Vagina (tissue), 2 donors: Measurements from ENCODE around the gene PRR5L. TPM values are rescaled to one million over a fixed set of nuclear protein-coding genes. Genes with fewer than 3 reads are reported as not detected.

Experiments
- DNase-seq, 2 donors: peaks; one replicate each; pipeline ENCODE4 v3.0.0-alpha.2; 2017; ENCODE audit errors: extremely low spot score in 2 of 2
- H3K27ac ChIP-seq: fragments of 200-600 bp; sonication (generic); one replicate; pipeline ENCODE4 v1.5.1; 2019
- H3K27me3 ChIP-seq: fragments of 200-600 bp; sonication (generic); one replicate; pipeline ENCODE4 v1.5.1; 2019
- H3K36me3 ChIP-seq, 2 donors: fragments of 200-600 bp; sonication (generic); one replicate each; pipeline ENCODE4 v1.5.1; 2017 to 2019
- H3K4me1 ChIP-seq: fragments of 200-600 bp; sonication (generic); one replicate; pipeline ENCODE4 v1.5.1; 2019
- H3K4me3 ChIP-seq, 2 donors: fragments of 200-600 bp; sonication (generic); 1 replicate in 1 of 2; 2 replicates in 1 of 2; pipeline ENCODE4 v1.5.1; 2016 to 2019
- H3K9me3 ChIP-seq: fragments of 200-600 bp; sonication (generic); one replicate; pipeline ENCODE4 v1.5.1; 2019
- POLR2A ChIP-seq, 2 donors: fragments of 450-650 bp; IDR thresholded peaks; one replicate each; pipeline ENCODE4 v1.6.1; 2017; ENCODE audit warnings: antibody characterized with exemption in 2 of 2, mild to moderate bottlenecking in 2 of 2, moderate library complexity in 2 of 2
- POLR2AphosphoS5 ChIP-seq, 2 donors: sonication (generic); formaldehyde crosslinking; IDR thresholded peaks; one replicate each; pipeline ENCODE4 v1.9.0; 2017; ENCODE audit warnings: antibody characterized with exemption in 2 of 2, mild to moderate bottlenecking in 2 of 2, low read depth in 1 of 2; ENCODE audit not compliant: insufficient read depth in 1 of 2
- intact Hi-C: fragments of 100-400 bp; cut with DNase I; formaldehyde crosslinking; loops from one replicate; pipeline ENCODE4 v1.15.1; 2023
- total RNA-seq: library from RNA; depleted of rRNA; stranded (reverse); fragments of >200 nt; gene quantifications from one replicate; pipeline ENCODE4 v1.2.3, GENCODE V29; 2016
- TF ChIP-seq, protein P1 (sequence below), 3 experiments: fragments of 450-650 bp in 2 of 3; fragments of 200-600 bp in 1 of 3; sonication (generic) in 1 of 3; IDR thresholded peaks; one replicate each; pipeline ENCODE4 v1.5.1; 2017 to 2019; ENCODE audit warnings: antibody characterized with exemption in 3 of 3, mild to moderate bottlenecking in 2 of 3, moderate library complexity in 2 of 3

The PRR5L gene
- total RNA-seq, 1 donor from 2014 or later: 27.5 TPM

DNA sequence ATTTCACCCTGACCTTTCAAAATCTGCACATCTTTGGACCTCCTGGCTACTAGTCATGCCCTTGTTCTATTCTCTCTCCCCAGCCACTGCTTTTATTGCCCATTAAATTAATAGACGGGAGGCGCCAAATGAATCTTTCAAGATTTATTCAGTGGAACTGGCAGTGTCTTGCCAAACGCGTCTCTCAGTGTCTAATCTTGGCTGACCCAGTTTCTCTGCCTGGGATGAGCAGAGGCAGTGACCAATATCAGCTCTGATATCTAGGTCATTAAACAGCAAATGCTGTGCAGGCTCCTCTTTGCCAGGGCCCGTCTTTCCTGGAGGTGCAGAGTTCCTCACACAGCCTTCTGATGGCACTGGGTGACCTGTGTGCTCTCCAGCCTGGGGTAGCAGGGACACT is 140.0 kb downstream of the PRR5L start:
- TF ChIP-seq POLR2AphosphoS5 (IDR thresholded peaks at IDR 0.05; ENCODE audit: insufficient read depth in 1 of 2, low read depth in 1 of 2) (no peak), POLR2A (IDR thresholded peaks at IDR 0.05) (no peak)
- TF ChIP-seq, protein P1, sequence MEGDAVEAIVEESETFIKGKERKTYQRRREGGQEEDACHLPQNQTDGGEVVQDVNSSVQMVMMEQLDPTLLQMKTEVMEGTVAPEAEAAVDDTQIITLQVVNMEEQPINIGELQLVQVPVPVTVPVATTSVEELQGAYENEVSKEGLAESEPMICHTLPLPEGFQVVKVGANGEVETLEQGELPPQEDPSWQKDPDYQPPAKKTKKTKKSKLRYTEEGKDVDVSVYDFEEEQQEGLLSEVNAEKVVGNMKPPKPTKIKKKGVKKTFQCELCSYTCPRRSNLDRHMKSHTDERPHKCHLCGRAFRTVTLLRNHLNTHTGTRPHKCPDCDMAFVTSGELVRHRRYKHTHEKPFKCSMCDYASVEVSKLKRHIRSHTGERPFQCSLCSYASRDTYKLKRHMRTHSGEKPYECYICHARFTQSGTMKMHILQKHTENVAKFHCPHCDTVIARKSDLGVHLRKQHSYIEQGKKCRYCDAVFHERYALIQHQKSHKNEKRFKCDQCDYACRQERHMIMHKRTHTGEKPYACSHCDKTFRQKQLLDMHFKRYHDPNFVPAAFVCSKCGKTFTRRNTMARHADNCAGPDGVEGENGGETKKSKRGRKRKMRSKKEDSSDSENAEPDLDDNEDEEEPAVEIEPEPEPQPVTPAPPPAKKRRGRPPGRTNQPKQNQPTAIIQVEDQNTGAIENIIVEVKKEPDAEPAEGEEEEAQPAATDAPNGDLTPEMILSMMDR (IDR thresholded peaks at IDR 0.05): no peak
- no peaks in the 10 kb centered on the region for H3K9me3 ChIP-seq
- H3K36me3 ChIP-seq: peaks cover 0 to 11% of the 10 kb centered on the region in 2 donors
- no peak for DNase-seq
- intact Hi-C loops: no loop called here
- peaks cover 12% of the 10 kb centered on the region for H3K4me1 ChIP-seq
- H3K27me3 ChIP-seq: no peaks in the 10 kb centered on the region
- no peak overlapping the region for H3K4me3 ChIP-seq
- no peak overlapping the region for H3K27ac ChIP-seq

DNA sequence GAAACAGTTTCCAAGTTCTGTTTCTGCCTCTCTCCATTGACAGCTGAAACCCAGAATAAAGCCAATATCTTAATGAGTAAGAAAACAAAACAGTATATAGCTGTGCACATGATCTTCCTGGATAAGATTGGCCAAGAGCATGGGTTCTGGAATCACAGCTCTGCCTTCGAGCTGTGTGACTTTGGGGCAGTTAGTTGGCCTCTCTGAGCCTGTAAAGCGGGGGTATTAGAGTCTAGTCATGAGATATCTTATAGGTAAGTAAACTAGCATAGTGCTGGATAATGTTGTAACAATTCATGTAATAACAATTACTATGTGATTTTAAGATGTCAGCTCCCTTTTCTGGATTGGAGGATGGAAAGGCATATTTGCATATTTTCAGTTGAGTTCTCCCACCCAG is 140.5 kb downstream of the PRR5L start:
- no peak for TF ChIP-seq POLR2AphosphoS5 (IDR thresholded peaks at IDR 0.05; ENCODE audit: insufficient read depth in 1 of 2, low read depth in 1 of 2)
- TF ChIP-seq, protein P1 (IDR thresholded peaks at IDR 0.05): no peak
- no peak for TF ChIP-seq POLR2A (IDR thresholded peaks at IDR 0.05)
- H3K4me3 ChIP-seq: no peak overlapping the region
- intact Hi-C loops: no loop called here
- no peaks in the 10 kb centered on the region for H3K9me3 ChIP-seq
- H3K4me1 ChIP-seq: peaks cover 12% of the 10 kb centered on the region
- no peak overlapping the region for H3K27ac ChIP-seq
- no peak for DNase-seq
- no peaks in the 10 kb centered on the region for H3K27me3 ChIP-seq
- H3K36me3 ChIP-seq: peaks cover 0 to 11% of the 10 kb centered on the region in 2 donors

DNA sequence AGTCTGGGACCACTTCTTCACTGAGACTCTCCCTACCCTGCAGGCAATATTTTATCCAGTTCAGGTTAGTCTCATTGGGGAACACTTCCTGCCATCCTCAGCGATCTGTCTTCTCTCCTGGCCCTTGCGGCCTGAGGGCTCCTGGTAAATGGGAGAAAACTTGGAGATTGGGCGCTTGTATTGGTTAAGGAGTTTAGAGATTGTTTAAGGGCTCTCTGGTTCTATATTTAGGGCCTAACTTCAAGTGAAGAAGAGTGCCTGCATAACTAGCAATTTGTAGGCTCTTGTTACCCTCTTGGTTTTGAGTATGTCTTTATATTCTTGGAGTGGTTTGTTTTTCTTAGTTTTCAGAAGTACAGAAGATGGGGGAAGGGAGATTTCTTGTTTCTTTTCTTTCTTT is 141.3 kb downstream of the PRR5L start:
- Histone ChIP-seq H3K9me3 (no peaks in the 10 kb centered on the region), H3K4me3 (no peak overlapping the region), H3K27me3 (no peaks in the 10 kb centered on the region), H3K36me3 (peaks cover 0 to 11% of the 10 kb centered on the region in 2 donors), H3K27ac (no peak overlapping the region), H3K4me1 (peaks cover 12% of the 10 kb centered on the region)
- no peak for TF ChIP-seq POLR2AphosphoS5 (IDR thresholded peaks at IDR 0.05; ENCODE audit: insufficient read depth in 1 of 2, low read depth in 1 of 2)
- TF ChIP-seq POLR2A (IDR thresholded peaks at IDR 0.05): no peak
- TF ChIP-seq, protein P1 (IDR thresholded peaks at IDR 0.05): no peak
- intact Hi-C loops: no loop called here
- no peak for DNase-seq

DNA sequence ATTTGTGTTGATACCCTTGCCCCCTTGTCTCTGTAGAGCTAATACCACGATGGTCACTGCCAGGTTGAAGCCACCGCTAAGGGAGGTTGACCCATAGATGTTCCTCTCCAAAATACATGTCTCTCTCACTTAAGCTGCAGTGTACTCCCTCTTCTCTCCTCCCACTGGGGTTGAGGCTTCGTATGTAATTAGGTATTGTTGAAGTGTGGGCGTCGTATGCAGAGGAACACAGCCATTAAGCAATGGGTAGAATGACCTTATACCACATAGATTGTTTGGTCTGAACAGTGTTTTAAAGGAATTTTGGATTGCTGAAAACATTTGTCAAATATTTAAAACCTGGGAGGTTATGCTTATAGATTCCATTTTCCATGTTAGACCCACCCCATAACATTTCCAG is 142.0 kb downstream of the PRR5L start:
- Histone ChIP-seq H3K27me3 (no peaks in the 10 kb centered on the region), H3K4me3 (no peak overlapping the region), H3K9me3 (no peaks in the 10 kb centered on the region), H3K4me1 (peaks cover 12% of the 10 kb centered on the region), H3K36me3 (peaks cover 0 to 6% of the 10 kb centered on the region in 2 donors), H3K27ac (no peak overlapping the region)
- no peak for DNase-seq
- TF ChIP-seq POLR2AphosphoS5 (IDR thresholded peaks at IDR 0.05; ENCODE audit: insufficient read depth in 1 of 2, low read depth in 1 of 2) (no peak), POLR2A (IDR thresholded peaks at IDR 0.05) (no peak)
- TF ChIP-seq, protein P1 (IDR thresholded peaks at IDR 0.05): no peak
- intact Hi-C loops: no loop called here

DNA sequence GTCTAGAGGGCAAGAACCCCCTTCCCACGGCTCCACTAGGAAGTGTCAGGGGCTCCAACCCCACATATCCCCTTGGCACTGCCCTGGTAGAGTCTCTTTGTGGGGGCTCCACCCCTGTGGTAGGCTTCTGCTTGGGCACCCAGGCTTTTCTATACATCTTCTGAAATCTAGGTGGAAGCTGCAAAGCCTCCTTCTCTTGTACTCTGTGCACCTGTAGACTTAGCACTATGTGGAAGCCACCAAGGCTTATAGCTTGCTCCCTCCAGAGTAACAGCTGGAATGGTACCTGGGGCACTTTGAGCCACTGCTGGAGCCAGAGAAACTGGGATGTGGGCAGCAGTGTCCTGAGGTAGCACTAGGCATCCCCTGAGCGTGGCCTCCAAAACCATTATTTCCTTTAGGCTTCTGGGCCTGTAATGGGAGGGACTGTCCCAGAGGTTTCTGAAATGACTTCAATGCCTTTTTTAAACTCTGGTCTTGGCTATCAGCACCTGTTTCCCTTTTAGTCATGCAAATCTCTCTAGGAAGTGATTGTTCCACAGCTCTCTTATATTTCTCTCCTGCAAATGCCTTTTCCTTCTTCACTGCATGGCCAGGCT is 145.6 kb downstream of the PRR5L start:
- DNase-seq: no peak
- TF ChIP-seq POLR2A (IDR thresholded peaks at IDR 0.05) (no peak), POLR2AphosphoS5 (IDR thresholded peaks at IDR 0.05; ENCODE audit: insufficient read depth in 1 of 2, low read depth in 1 of 2) (no peak)
- TF ChIP-seq, protein P1 (IDR thresholded peaks at IDR 0.05): no peak
- intact Hi-C loops: no loop called here

More for the DNA sequence above, 145.6 kb downstream of the PRR5L start:
- Histone ChIP-seq H3K36me3 (no peaks in the 10 kb centered on the region), H3K4me3 (no peak overlapping the region), H3K27ac (no peak overlapping the region), H3K9me3 (no peaks in the 10 kb centered on the region), H3K4me1 (no peaks in the 10 kb centered on the region), H3K27me3 (no peaks in the 10 kb centered on the region)
